OCI-LY7 (cell line): ENCODE results near the gene NIBAN1.
"Not testable (repeated sequence)": the region's sequence is repeated elsewhere in the genome, so short reads cannot be mapped to it uniquely, and the experiment has no call there.

Source experiments
- EZH2phosphoT487 ChIP-seq: fragments of 200-600 bp; sonication (generic); IDR thresholded peaks from 2 replicates; pipeline ENCODE4 v1.6.1; 2018; ENCODE audit warnings: low read depth, borderline replicate concordance, mild to moderate bottlenecking, mixed run types, antibody characterized with exemption, low read length, moderate library complexity, mixed read lengths
- TF ChIP-seq, protein P1 (sequence below): fragments of 200-600 bp; sonication (generic); conservative IDR thresholded peaks from 2 replicates; pipeline ENCODE4 v1.5.1; 2014; ENCODE audit warnings: mild to moderate bottlenecking, antibody characterized with exemption, low read length, moderate library complexity, mixed read lengths

DNA sequence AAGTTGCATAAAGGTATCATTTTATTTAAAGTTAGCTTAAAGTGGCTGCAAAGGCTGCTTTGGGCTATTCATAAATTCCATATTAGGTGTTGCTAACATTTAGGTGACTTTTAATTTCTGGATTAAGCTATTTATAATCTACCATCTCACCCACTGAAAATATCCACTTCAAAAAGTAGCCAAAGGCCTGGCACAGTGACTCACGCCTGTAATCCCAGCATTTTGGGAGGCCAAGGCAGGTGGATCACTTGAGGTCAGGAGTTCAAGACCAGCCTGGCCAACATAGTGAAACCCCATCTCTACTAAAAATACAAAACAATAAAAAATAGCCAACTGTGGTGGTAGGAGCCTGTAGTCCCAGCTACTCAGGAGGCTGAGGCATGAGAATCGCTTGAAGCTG lies 16.4 kb downstream of the NIBAN1 start:
- TF ChIP-seq, protein P1, sequence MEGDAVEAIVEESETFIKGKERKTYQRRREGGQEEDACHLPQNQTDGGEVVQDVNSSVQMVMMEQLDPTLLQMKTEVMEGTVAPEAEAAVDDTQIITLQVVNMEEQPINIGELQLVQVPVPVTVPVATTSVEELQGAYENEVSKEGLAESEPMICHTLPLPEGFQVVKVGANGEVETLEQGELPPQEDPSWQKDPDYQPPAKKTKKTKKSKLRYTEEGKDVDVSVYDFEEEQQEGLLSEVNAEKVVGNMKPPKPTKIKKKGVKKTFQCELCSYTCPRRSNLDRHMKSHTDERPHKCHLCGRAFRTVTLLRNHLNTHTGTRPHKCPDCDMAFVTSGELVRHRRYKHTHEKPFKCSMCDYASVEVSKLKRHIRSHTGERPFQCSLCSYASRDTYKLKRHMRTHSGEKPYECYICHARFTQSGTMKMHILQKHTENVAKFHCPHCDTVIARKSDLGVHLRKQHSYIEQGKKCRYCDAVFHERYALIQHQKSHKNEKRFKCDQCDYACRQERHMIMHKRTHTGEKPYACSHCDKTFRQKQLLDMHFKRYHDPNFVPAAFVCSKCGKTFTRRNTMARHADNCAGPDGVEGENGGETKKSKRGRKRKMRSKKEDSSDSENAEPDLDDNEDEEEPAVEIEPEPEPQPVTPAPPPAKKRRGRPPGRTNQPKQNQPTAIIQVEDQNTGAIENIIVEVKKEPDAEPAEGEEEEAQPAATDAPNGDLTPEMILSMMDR, result not testable (repeated sequence)
- not testable (repeated sequence) for TF ChIP-seq EZH2phosphoT487
